Astrocyte (in vitro differentiated cells and primary cell): ENCODE data around the gene SOCS6. TPM values are rescaled to one million over a fixed set of nuclear protein-coding genes. Genes with fewer than 3 reads are reported as not detected.

ENCODE experiments used
- DNase-seq: peaks from one replicate; pipeline ENCODE4 v3.0.0-alpha.2; 2010; ENCODE audit warnings: low read depth
- FAIRE-seq: peaks from 2 replicates; lab custom pipeline; 2011; peaks lifted over from hg19 to GRCh38; lab: Jason Lieb, UNC
- H2AFZ ChIP-seq: 2 replicates; pipeline ENCODE4 v1.6.0; 2012; ENCODE audit warnings: low read depth, low read length, inconsistent platforms
- H3K27ac ChIP-seq: 2 replicates; pipeline ENCODE4 v1.5.1; 2011; ENCODE audit warnings: low read depth, low read length, inconsistent platforms
- H3K27me3 ChIP-seq: 2 replicates; pipeline ENCODE4 v1.6.0; 2011; ENCODE audit warnings: low read length, inconsistent platforms; ENCODE audit not compliant: insufficient read depth
- H3K36me3 ChIP-seq: 2 replicates; pipeline ENCODE4 v1.5.1; 2011; ENCODE audit warnings: low read length, inconsistent platforms; ENCODE audit not compliant: insufficient read depth
- H3K4me1 ChIP-seq: 2 replicates; pipeline ENCODE4 v1.5.1; 2011; ENCODE audit warnings: low read length, inconsistent platforms; ENCODE audit not compliant: insufficient read depth
- H3K4me2 ChIP-seq: 2 replicates; pipeline ENCODE4 v1.6.0; 2012; ENCODE audit warnings: low read length, inconsistent platforms
- H3K4me3 ChIP-seq: 2 replicates; pipeline ENCODE4 v1.5.1; 2011; ENCODE audit warnings: low read depth, mild to moderate bottlenecking, low read length, inconsistent platforms; ENCODE audit not compliant: insufficient read depth
- H3K79me2 ChIP-seq: 2 replicates; pipeline ENCODE4 v1.6.0; 2012; ENCODE audit warnings: mild to moderate bottlenecking, low read length, inconsistent platforms; ENCODE audit not compliant: insufficient read depth
- H3K9ac ChIP-seq: 2 replicates; pipeline ENCODE4 v1.6.0; 2012; ENCODE audit warnings: mild to moderate bottlenecking, low read length, inconsistent platforms
- H3K9me3 ChIP-seq: 2 replicates; pipeline ENCODE4 v1.5.1; 2012; ENCODE audit warnings: low read depth, mild to moderate bottlenecking, low read length, inconsistent platforms; ENCODE audit not compliant: insufficient read depth
- H4K20me1 ChIP-seq: 2 replicates; pipeline ENCODE4 v1.6.0; 2012; ENCODE audit warnings: low read length, inconsistent platforms; ENCODE audit not compliant: insufficient read depth
- H3K27ac Mint-ChIP-seq: one replicate; pipeline ENCODE4 v1.8.0; 2021; ENCODE audit warnings: mild to moderate bottlenecking, mixed read lengths; ENCODE audit not compliant: unreplicated experiment
- H3K27me3 Mint-ChIP-seq: one replicate; pipeline ENCODE4 v1.8.0; 2021; ENCODE audit warnings: low read depth, mixed read lengths; ENCODE audit not compliant: unreplicated experiment
- H3K36me3 Mint-ChIP-seq: one replicate; pipeline ENCODE4 v1.8.0; 2021; ENCODE audit warnings: low read depth, mixed read lengths; ENCODE audit not compliant: unreplicated experiment
- H3K4me1 Mint-ChIP-seq: one replicate; pipeline ENCODE4 v1.8.0; 2021; ENCODE audit warnings: low read depth, mixed read lengths; ENCODE audit not compliant: unreplicated experiment
- H3K4me3 Mint-ChIP-seq: one replicate; pipeline ENCODE4 v1.8.0; 2021; ENCODE audit warnings: mild to moderate bottlenecking, moderate library complexity, mixed read lengths; ENCODE audit not compliant: unreplicated experiment
- H3K9me3 Mint-ChIP-seq: one replicate; pipeline ENCODE4 v1.8.0; 2021; ENCODE audit warnings: mild to moderate bottlenecking, mixed read lengths; ENCODE audit not compliant: unreplicated experiment
- EZH2 ChIP-seq: IDR thresholded peaks from 2 replicates; pipeline ENCODE4 v1.6.1; 2012; ENCODE audit warnings: mild to moderate bottlenecking, low read length, inconsistent platforms; ENCODE audit not compliant: insufficient read depth
- total RNA-seq: library from RNA; stranded (reverse); gene quantifications from 2 replicates; pipeline ENCODE4 v1.2.1, GENCODE V29; 2021
- TF ChIP-seq, protein P1 (sequence below): IDR thresholded peaks from 2 replicates; pipeline ENCODE4 v1.5.1; 2011; ENCODE audit warnings: low read depth, mild to moderate bottlenecking, inconsistent platforms, low read length, moderate library complexity; ENCODE audit not compliant: insufficient read depth

The SOCS6 gene
- total RNA-seq, 1 donor from 2014 or later = 24.1 TPM

DNA sequence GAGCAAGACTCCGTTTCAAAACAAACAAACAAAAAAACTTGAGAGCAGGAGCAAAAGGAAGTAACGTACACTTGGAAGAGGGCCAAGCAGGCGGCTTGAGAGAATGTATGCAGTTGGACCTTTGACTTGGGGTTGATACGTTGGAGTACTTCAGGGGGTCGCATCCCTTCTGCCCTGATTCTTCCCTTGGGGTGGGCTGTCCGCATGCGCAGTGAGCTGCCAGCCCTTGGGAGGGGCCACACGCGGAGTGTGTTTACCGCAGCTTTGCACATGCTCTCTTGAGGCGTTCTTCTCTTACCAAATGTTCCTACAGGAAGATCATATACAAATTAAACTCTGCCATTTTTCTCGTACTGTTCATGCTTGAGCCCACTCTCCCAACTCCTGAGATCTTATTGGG, 38.1 kb upstream of the SOCS6 start:
- Histone ChIP-seq H3K27ac (no peak overlapping the region), H3K4me1 (no peaks in the 10 kb centered on the region), H3K36me3 (no peaks in the 10 kb centered on the region), H3K9me3 (no peaks in the 10 kb centered on the region), H3K4me3 (no peak overlapping the region), H3K9ac (no peak overlapping the region), H3K4me2 (no peak overlapping the region), H4K20me1 (no peaks in the 10 kb centered on the region), H2AFZ (no peak overlapping the region), H3K79me2 (no peaks in the 10 kb centered on the region), H3K27me3 (no peaks in the 10 kb centered on the region)
- no peaks in the 10 kb centered on the region for H3K4me1 Mint-ChIP-seq
- H3K27ac Mint-ChIP-seq = no peak overlapping the region
- H3K9me3 Mint-ChIP-seq = peaks cover 3% of the 10 kb centered on the region
- no peaks in the 10 kb centered on the region for H3K36me3 Mint-ChIP-seq
- no peak for FAIRE-seq
- DNase-seq = no peak
- TF ChIP-seq, protein P1, sequence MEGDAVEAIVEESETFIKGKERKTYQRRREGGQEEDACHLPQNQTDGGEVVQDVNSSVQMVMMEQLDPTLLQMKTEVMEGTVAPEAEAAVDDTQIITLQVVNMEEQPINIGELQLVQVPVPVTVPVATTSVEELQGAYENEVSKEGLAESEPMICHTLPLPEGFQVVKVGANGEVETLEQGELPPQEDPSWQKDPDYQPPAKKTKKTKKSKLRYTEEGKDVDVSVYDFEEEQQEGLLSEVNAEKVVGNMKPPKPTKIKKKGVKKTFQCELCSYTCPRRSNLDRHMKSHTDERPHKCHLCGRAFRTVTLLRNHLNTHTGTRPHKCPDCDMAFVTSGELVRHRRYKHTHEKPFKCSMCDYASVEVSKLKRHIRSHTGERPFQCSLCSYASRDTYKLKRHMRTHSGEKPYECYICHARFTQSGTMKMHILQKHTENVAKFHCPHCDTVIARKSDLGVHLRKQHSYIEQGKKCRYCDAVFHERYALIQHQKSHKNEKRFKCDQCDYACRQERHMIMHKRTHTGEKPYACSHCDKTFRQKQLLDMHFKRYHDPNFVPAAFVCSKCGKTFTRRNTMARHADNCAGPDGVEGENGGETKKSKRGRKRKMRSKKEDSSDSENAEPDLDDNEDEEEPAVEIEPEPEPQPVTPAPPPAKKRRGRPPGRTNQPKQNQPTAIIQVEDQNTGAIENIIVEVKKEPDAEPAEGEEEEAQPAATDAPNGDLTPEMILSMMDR = no peak
- no peak for TF ChIP-seq EZH2
- no peaks in the 10 kb centered on the region for H3K27me3 Mint-ChIP-seq
- H3K4me3 Mint-ChIP-seq = no peak overlapping the region

DNA sequence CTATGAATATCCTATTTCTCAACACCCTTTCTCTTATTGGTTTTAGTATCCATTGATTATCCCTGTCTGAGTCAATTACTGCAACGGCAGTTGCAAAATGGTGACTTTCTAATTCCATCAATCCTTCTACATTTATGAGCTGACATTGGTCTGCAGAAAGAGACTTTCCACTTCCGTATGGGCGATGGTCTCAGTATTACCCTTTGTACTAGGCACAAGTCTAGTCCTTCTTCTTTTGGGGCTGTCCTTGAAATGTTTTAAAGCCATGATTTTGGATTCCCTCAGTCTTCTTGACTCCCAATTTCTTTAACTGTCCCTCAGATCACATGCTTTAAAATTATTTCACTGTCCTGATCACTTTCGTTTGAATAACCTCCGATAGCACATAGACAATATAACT, 32.7 kb upstream of the SOCS6 start:
- no peak overlapping the region for H3K4me3 Mint-ChIP-seq
- H3K27ac Mint-ChIP-seq = no peak overlapping the region
- Histone ChIP-seq H2AFZ (no peak overlapping the region), H3K36me3 (no peaks in the 10 kb centered on the region), H3K9ac (no peak overlapping the region), H3K27me3 (no peaks in the 10 kb centered on the region), H3K9me3 (no peaks in the 10 kb centered on the region), H3K4me3 (no peak overlapping the region), H3K79me2 (no peaks in the 10 kb centered on the region), H3K4me1 (no peaks in the 10 kb centered on the region), H4K20me1 (no peaks in the 10 kb centered on the region), H3K4me2 (no peak overlapping the region), H3K27ac (no peak overlapping the region)
- FAIRE-seq = no peak
- H3K4me1 Mint-ChIP-seq = no peaks in the 10 kb centered on the region
- no peaks in the 10 kb centered on the region for H3K9me3 Mint-ChIP-seq
- no peaks in the 10 kb centered on the region for H3K27me3 Mint-ChIP-seq
- no peak for DNase-seq
- no peak for TF ChIP-seq EZH2
- TF ChIP-seq, protein P1 = no peak
- no peaks in the 10 kb centered on the region for H3K36me3 Mint-ChIP-seq

DNA sequence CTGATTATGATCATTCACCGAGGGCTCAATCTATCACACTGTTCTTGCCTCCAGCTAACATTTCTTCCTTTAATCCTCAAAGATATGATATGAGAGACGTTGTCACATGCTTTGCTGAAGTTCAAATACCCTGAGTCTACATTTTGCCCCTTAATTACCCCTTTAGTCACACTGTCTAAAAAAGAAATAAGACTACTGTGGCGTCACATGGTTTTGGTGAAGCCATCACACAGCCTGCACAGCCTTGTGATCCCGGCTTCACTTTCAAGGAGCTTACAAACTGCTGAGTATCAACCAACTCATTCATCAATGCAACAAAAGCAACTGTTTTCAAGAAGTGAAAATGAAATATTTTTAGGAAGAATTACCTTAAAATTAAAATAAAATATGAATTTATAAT, 31.9 kb upstream of the SOCS6 start:
- no peak overlapping the region for H2AFZ ChIP-seq
- no peaks in the 10 kb centered on the region for H3K4me1 ChIP-seq
- H3K4me2 ChIP-seq = no peak overlapping the region
- H3K27ac ChIP-seq = no peak overlapping the region
- H3K9ac ChIP-seq = no peak overlapping the region
- DNase-seq = no peak
- no peaks in the 10 kb centered on the region for H3K9me3 ChIP-seq
- no peaks in the 10 kb centered on the region for H3K79me2 ChIP-seq
- FAIRE-seq = no peak
- H3K36me3 Mint-ChIP-seq = no peaks in the 10 kb centered on the region
- TF ChIP-seq, protein P1 = no peak
- no peak for TF ChIP-seq EZH2
- H3K4me3 Mint-ChIP-seq = no peak overlapping the region
- no peak overlapping the region for H3K27ac Mint-ChIP-seq
- H3K27me3 ChIP-seq = no peaks in the 10 kb centered on the region
- no peaks in the 10 kb centered on the region for H3K4me1 Mint-ChIP-seq
- H3K9me3 Mint-ChIP-seq = no peaks in the 10 kb centered on the region
- H3K27me3 Mint-ChIP-seq = no peaks in the 10 kb centered on the region
- no peaks in the 10 kb centered on the region for H3K36me3 ChIP-seq
- no peaks in the 10 kb centered on the region for H4K20me1 ChIP-seq
- no peak overlapping the region for H3K4me3 ChIP-seq
